Left lung (tissue), 10 donors: ENCODE data around the gene SIL1. TPM values are rescaled to one million over a fixed set of nuclear protein-coding genes. Genes with fewer than 3 reads are reported as not detected.

ENCODE experiments used
- ATAC-seq: fragments of 200-7000 bp; cut with Tn5 transposase; one replicate; pipeline ENCODE4 v1.9.1; 2020; ENCODE audit warnings: moderate library complexity
- DNase-seq, 4 donors: peaks; one replicate each; pipeline ENCODE4 v3.0.0-alpha.2; 2013 to 2020
- H3K27ac ChIP-seq, 2 donors: fragments of 200-600 bp; sonication (generic) in 1 of 2; one replicate each; pipeline versions ENCODE4 v1.5.0 to v1.8.0; 2020 to 2021
- H3K27me3 ChIP-seq, 2 donors: fragments of 200-600 bp; sonication (generic) in 1 of 2; one replicate each; pipeline versions ENCODE4 v1.5.0 to v1.8.0; 2020 to 2021
- H3K36me3 ChIP-seq, 2 donors: fragments of 200-600 bp; sonication (generic) in 1 of 2; one replicate each; pipeline versions ENCODE4 v1.5.0 to v1.8.0; 2020 to 2021
- H3K4me1 ChIP-seq, 2 donors: fragments of 200-600 bp; one replicate each; pipeline ENCODE4 v1.8.0; 2021
- H3K4me3 ChIP-seq, 2 donors: fragments of 200-600 bp; sonication (generic) in 1 of 2; one replicate each; pipeline versions ENCODE4 v1.5.0 to v1.8.0; 2020 to 2021; ENCODE audit warnings: mild to moderate bottlenecking in 1 of 2
- H3K9me3 ChIP-seq, 2 donors: fragments of 200-600 bp; sonication (generic) in 1 of 2; one replicate each; pipeline versions ENCODE4 v1.5.0 to v1.8.0; 2020 to 2021
- CTCF ChIP-seq, 2 donors: fragments of 200-600 bp; sonication (generic) in 1 of 2; IDR thresholded peaks; one replicate each; pipeline versions ENCODE4 v1.5.0 to v1.8.0; 2021; ENCODE audit warnings: antibody characterized with exemption in 2 of 2
- intact Hi-C, 2 donors: fragments of 100-400 bp; cut with DNase I; formaldehyde crosslinking; loops; one replicate each; pipeline versions ENCODE4 v1.11.2 to v1.14.2; 2022
- polyA plus RNA-seq, 6 donors: library from polyadenylated mRNA; unstranded; fragments of 120-200 nt; gene quantifications; one replicate each; pipeline ENCODE4 v1.2.1, GENCODE V29; 2013; ENCODE audit not compliant: insufficient read length in 6 of 6
- total RNA-seq, 2 donors: library from RNA; stranded (reverse); fragmentation: NEBNext Ultra II Directional; extraction: Animal tissue kit (Norgen Biotek cat#: 25700); gene quantifications; one replicate each; pipeline ENCODE4 v1.2.1, GENCODE V29; 2021
- donor health status: DM: no; HTN: yes; CAD: no.
- donor health status: DM: no; HTN: no; CAD: no.

SIL1 gene
- total and polyA plus RNA-seq, 8 donors = 28.8 to 71.7 (median 37.3) TPM

GRCh38 chr5:138955013-138955660 is 243.0 kb downstream of the SIL1 start:
- no peaks in the 10 kb centered on the region for H3K36me3 ChIP-seq
- H3K4me3 ChIP-seq = no peak overlapping the region
- intact Hi-C loops = no loop called here
- no peak overlapping the region for H3K27ac ChIP-seq
- no peak for ATAC-seq
- H3K4me1 ChIP-seq = peaks cover 22 to 27% of the 10 kb centered on the region in 2 donors
- H3K9me3 ChIP-seq = no peaks in the 10 kb centered on the region
- TF ChIP-seq CTCF (IDR thresholded peaks at IDR 0.05) = no peak
- peak in 3 of 4 donors; percentile 53 to 83 (median 71) for DNase-seq
- no peaks in the 10 kb centered on the region for H3K27me3 ChIP-seq

- peak in 1 of 4 donors; percentile 17 for DNase-seq
- H3K36me3 ChIP-seq = no peaks in the 10 kb centered on the region
- H3K4me1 ChIP-seq = peaks cover 22 to 27% of the 10 kb centered on the region in 2 donors
- no peaks in the 10 kb centered on the region for H3K27me3 ChIP-seq
- intact Hi-C loops = no loop called here
- H3K9me3 ChIP-seq = no peaks in the 10 kb centered on the region
- no peak for TF ChIP-seq CTCF (IDR thresholded peaks at IDR 0.05)
- H3K4me3 ChIP-seq = no peak overlapping the region
- H3K27ac ChIP-seq = peak overlapping the region; percentile 20 to 40
- no peak for ATAC-seq
Measured at GRCh38 chr5:138954257-138955012, 243.7 kb downstream of the SIL1 start.

GRCh38 chr5:138953387-138954256 is 244.5 kb downstream of the SIL1 start:
- ATAC-seq (peak; percentile 85), DNase-seq (peak; percentile 77 to 95 (median 90))
- no peaks in the 10 kb centered on the region for H3K36me3 ChIP-seq
- H3K4me3 ChIP-seq = no peak overlapping the region
- H3K4me1 ChIP-seq = peaks cover 22 to 27% of the 10 kb centered on the region in 2 donors
- H3K27me3 ChIP-seq = no peaks in the 10 kb centered on the region
- peak overlapping the region; percentile 40 to 63 for H3K27ac ChIP-seq
- H3K9me3 ChIP-seq = no peaks in the 10 kb centered on the region
- TF ChIP-seq CTCF (IDR thresholded peaks at IDR 0.05) = no peak
- intact Hi-C loops = no loop called here

- Histone ChIP-seq H3K36me3 (peaks cover 0 to under 1% of the 10 kb centered on the region in 2 donors), H3K27me3 (no peaks in the 10 kb centered on the region), H3K9me3 (no peaks in the 10 kb centered on the region), H3K4me1 (peaks cover 22 to 27% of the 10 kb centered on the region in 2 donors), H3K27ac (peak overlapping the region; percentile 40 to 63), H3K4me3 (no peak overlapping the region)
- no peak for ATAC-seq
- TF ChIP-seq CTCF (IDR thresholded peaks at IDR 0.05) = no peak
- DNase-seq = peak in 1 of 4 donors; percentile 35
- intact Hi-C loops = no loop called here
Measured at GRCh38 chr5:138952962-138953361, 245.2 kb downstream of the SIL1 start.
